HG02943 (cell line): ENCODE data around the gene AUH.

Experiments
- ATAC-seq: cut with Tn5 transposase; IDR thresholded peaks from one replicate; pipeline ENCODE4 v1.9.1; 2021; ENCODE audit warnings: mild to moderate bottlenecking, low read depth, moderate library complexity; ENCODE audit not compliant: unreplicated experiment

AUH gene

DNA sequence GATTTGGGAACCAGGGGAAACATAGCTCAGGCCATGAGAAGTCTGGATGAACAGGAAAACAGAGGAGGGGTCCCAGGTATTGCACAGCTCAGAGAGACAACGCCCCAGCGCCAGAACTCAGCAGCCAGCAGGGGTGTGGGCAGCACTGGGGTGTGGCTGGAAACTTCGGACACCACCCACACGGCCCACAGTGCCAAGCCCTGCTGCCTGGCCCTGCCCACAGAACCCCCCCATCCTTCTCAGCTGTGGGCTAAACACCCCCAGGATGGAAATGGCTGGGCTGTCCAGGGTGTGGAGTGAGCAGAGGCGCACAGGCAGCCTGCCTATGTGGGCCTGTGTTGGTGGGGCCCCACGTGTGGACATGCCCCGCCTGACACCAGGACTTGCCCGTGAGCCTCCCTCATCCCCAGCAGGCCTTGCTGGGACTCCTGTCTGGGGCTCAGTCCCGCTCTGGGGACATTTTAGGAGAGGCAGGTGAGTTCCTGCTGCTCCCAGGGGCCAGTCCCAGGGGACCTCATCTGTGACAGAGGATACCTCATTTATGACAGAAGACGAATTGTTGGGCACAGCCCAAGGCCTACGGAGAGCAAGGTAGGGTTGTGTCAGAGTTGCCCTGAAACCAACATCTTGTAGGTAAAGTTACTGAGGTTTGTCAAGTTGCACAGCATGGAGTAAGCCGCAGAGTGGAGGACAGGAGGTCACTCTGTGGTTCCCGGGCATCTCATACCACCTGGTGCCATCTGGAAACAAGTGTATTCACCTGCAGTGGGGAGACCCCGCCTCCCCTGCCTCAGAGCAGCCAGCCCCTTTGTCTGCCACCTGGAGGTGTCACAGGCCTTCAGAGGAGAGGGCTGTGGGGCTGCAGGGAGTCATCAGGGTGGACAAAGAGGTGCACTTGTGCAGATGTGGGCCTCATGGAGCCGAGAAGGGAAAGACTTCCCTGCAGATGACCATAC, 183.2 kb downstream of the AUH start:
- ATAC-seq, result no peak

DNA sequence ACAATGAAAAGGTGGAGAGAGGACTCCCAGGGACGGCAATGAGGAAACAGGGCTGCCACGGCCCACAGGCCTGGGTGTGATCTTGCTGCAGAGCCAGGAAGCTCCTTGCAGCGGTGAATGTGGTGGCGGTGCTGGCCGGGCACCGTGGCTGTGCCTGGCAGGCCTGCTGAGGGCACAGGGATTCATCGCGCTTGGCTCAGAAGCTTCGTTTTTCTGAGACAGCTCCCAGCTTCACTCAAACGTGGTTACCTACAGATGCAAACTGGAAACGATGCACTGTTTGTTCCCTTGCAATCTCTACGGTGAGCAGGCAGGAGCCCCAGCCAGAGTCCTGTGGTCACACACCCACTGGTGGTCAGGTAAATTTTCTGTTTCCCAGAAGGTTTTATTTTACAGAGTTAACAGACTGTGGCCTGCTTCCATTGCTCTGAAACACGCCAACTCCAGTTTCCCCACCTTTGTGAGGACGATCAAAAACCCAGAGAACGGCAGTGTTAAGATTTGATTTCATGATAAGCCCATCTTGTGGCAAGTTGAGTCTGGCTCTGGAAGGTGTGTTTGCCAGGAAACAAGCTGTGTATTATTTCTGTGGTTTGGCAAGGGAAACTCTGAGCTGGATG, 183.9 kb downstream of the AUH start:
- no peak for ATAC-seq

DNA sequence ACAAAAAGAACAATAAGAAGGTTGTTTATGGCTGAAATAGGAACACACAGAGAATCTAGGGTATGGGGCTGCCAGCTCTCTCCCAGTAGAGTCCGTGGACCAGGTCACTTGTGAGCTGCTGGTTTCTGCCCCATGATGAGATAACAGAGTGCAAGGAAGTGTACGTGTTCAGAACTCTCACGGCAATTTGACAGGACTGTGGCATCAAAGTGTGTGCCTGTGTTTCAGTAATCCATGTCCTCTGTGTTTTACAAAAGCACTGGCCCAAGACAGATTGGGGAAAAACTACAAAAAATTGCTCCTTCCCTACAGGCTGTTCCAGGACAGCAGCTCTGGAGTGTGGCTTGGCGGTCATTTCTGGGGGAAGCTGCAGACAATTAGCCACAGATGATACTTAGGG, 184.6 kb downstream of the AUH start:
- ATAC-seq, result no peak

DNA sequence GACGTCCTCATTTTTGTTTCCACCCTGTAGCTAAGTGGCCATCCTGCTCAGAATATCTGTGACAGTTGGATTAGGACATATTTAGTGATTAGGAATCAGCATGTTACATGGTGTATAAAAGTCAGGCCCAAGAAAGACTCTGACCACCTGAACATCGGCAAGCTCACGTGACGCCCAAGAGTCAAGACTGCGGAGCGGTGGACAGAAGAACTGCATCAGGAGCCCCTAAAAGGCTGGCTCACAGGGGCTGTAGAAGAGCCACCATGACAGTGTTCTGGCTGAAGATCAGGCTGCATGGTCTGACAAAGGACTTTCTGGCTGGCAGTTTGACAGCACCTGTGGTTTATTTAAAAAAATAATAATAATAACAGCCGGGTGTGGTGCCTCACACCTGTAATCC, 185.3 kb downstream of the AUH start:
- ATAC-seq, result no peak

DNA sequence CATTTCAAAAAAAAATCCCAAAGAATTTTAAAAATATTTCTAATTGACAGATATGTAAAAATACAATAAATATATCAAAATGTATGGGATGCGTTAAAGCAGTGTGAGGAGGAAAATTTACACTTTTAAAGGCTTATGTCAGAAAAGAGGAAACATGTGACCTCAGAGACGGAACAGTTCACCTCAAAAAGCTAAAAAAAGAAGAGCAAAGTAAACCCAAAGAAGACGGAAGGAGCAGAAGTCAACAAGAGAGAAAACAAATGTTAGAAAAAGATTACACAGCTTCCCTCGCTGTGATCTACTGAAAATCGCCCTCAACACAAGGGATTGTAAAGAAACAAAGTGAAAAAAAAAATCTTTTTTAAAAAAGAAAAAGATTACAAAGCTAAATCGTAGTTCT, 186.9 kb downstream of the AUH start:
- no peak for ATAC-seq

DNA sequence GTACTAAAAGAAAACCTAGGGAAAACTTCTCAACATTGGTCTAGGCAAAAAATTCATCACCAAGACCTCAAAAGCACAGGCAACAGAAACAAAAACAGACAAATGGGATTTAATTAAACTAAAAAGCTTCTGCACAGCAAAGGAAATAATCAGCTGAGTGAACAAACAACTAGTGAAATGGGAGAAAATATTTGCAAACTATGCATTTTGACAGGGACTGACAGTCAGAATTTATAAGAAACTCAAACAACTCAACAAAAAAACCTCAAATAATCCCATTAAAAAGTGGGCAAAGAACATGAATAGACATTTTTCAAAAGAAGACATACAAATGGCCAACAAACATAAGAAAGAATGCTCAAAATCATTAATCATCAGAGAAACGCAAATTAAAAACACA, 189.4 kb downstream of the AUH start:
- ATAC-seq, result no peak

DNA sequence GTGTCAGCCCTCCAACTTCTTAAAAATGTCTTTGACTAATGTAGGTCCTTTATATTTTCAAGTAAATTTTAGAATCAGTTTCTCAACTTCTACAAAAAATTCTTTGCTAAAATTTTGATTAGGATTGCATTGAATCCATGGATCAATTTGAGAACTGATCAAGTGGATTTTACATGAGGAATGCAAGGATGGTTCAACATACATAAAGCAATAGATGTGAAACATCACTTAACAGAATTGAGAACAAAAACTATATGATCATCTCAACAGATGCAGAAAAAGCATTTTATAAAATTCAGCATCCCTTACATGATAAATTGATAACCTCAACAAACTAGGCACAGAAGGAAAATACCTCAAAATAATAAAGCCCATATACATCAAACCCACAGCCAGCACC, 190.8 kb downstream of the AUH start:
- ATAC-seq, result no peak

DNA sequence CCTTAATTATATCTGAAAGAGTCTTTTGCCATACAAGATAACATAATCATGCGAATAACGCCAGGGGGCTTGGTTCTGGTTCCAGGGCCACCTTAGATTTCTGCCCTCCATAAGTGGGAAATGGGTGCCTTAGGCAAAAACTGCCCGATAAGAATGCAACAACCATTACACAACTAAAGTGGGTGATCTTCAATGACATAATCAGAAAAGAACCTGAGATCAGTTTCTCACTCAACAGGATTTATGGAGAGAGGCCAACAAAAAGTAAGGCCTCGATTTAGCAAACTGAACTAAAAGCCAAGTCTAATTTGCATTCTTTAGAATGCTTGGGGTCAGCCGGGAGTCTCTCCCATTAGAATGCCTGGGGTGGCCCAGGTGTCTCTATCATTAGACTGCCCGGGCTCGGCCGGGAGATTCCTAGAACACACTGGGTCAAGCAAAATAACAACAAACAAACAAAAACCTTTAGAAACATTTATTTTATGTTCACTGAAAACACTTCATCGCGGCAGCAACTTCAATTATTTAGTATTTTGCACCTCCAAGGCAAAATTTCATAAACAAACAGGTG, 194.8 kb downstream of the AUH start:
- ATAC-seq, result no peak

DNA sequence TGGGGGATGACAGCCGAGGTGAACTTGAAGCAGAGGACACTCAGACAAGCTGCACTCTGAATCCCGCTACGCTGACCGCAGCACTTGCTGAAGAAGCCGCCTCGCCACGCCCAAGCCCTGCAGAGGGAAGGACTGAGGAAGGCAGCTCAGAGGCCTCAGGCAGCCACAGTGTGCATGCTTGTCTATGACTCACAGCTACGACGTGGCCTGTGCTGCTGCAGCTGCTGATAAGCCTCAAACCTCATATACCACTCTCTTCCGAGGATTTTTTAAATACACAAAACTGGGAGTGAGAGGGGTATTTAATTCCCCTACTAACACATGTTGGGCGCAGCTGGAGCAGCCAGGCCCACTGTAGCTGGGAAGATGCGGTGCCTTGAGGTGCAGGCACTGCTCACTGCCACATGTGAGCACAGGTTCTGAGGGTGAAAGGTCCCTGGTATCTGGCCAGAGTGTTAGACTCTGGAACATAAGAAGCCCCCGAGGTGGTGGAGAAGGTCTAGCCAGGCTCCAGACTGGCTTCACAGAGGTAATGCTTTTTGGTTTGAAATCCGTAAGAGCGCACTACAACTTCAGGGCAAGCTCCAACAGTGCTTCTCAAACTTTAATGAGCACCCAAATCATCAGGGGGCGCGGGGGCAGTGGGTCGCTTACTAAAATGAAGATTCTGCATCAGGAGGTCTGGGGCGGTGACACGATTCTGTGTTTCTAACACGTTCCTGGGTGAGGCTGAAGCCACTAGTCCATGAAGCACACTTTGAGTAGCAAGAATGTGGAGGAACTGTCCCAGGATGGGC, 196.8 kb downstream of the AUH start:
- no peak for ATAC-seq
